Limb (tissue), 2 donors: Measurements from ENCODE around the gene SLC2A8.

Experiments used
- DNase-seq, 2 donors: peaks; one replicate each; pipeline ENCODE4 v3.0.0-alpha.2; 2016; ENCODE audit errors: extremely low spot score in 2 of 2

The SLC2A8 gene

GRCh38 chr9:127396808-127397645 is at the start of gene SLC2A8:
TSS of gene SLC2A8 (plus strand) at chr9:127397169. CDS start at chr9:127397231, 62 bp downstream.
- DNase-seq: peak; percentile 99 to 100

GRCh38 chr9:127347831-127348776 is 48.9 kb upstream of the SLC2A8 start:
- no peak for DNase-seq

GRCh38 chr9:127349483-127350113 is 47.4 kb upstream of the SLC2A8 start:
- DNase-seq: no peak

- no peak for DNase-seq
Measured at GRCh38 chr9:127351182-127352166, 45.5 kb upstream of the SLC2A8 start.

GRCh38 chr9:127353882-127354281 is 43.1 kb upstream of the SLC2A8 start:
- DNase-seq: no peak

- DNase-seq: no peak
Measured at GRCh38 chr9:127356906-127357305, 40.1 kb upstream of the SLC2A8 start.

- no peak for DNase-seq
Measured at GRCh38 chr9:127358023-127358535, 38.9 kb upstream of the SLC2A8 start.

- DNase-seq: no peak
Measured at GRCh38 chr9:127358770-127359169, 38.2 kb upstream of the SLC2A8 start.

GRCh38 chr9:127360250-127360649 is 36.7 kb upstream of the SLC2A8 start:
- no peak for DNase-seq

- no peak for DNase-seq
Measured at GRCh38 chr9:127360829-127361228, 36.1 kb upstream of the SLC2A8 start.

GRCh38 chr9:127361561-127361960 is 35.4 kb upstream of the SLC2A8 start:
- DNase-seq: no peak

- no peak for DNase-seq
Measured at GRCh38 chr9:127362829-127363228, 34.1 kb upstream of the SLC2A8 start.

GRCh38 chr9:127365461-127365860 is 31.5 kb upstream of the SLC2A8 start:
- DNase-seq: no peak

- DNase-seq: no peak
Measured at GRCh38 chr9:127366594-127366993, 30.4 kb upstream of the SLC2A8 start.

GRCh38 chr9:127368852-127369402 is 28.0 kb upstream of the SLC2A8 start:
- no peak for DNase-seq

- no peak for DNase-seq
Measured at GRCh38 chr9:127369428-127369827, 27.5 kb upstream of the SLC2A8 start.

- no peak for DNase-seq
Measured at GRCh38 chr9:127370147-127370579, 26.8 kb upstream of the SLC2A8 start.

GRCh38 chr9:127370672-127371648 is 26.0 kb upstream of the SLC2A8 start:
- DNase-seq: no peak

GRCh38 chr9:127380479-127380878 is 16.5 kb upstream of the SLC2A8 start:
- DNase-seq: no peak
